ENCODE results near the gene CHIC2.
A peak's percentile ranks its signal among the peaks of the same experiment; 100 is the strongest.
"Not testable (repeated sequence)": the region's sequence is repeated elsewhere in the genome, so short reads cannot be mapped to it uniquely, and the experiment has no call there.

Gene CHIC2

DNA sequence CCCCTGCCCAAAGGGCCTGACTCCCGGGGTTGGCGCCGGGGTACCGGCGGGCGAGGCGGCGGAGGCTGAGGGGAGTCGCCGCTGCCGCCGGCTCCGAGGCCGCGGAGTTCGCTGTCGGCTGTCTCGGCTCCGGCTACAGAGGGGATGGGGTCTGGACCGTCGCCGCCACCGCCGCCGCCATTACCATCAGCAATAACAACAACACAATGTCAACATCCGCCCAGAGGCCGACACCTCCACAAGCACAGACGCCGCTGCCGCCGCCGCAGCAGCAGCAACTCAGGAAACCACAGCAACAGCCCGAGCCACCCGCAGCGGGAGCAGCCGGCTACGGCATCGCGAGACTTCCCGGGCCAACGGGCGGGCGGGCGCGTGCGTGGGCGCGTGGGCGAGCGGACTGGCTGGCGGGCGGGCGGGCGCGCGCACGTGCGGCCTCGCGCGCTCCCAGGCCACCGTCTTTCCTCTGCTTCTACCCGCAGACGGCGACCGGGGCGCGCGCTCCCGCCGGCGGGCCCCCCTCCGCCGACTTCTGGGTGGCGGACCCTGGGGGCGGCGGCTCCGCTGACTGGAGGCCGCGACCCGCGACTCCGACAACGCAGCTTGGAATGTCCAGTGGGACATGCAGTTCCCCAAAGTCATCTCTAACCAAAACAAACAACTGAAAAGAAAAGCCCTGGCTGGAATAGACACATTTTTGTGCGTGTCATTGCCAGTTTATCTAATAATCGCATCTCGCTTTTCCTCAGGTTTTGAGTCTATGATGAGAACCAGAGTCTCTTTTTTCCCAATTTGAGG is at the start of gene CHIC2:
Gene CHIC2 (minus strand): TSS at position 289 of the 795 bp plus-strand sequence. CDS start 305 bp downstream, outside the sequence.
- peak; percentile 89 to 90 for DNase-seq (ENCODE audit: low read depth in 2 of 2)

DNA sequence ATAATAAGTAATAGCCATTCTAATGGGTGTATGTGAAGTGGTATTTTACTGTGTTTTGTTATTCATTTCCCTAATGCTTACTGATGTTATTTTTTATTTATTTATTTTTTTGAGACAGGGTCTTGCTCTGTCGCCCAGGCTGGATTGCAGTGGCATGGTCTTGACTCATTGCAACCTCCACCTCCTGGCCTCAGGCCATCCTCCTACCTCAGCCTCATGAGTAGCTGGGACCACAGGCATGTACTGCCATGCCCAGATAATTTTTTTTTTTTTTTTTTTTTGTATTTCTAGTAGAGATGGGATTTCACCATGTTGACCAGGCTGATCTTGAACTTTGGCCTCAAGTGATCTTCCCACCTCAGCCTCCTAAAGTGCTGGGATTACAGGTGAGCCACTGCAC is 48.8 kb upstream of the CHIC2 start:
- not testable (repeated sequence) for DNase-seq (ENCODE audit: low read depth in 2 of 2)

DNA sequence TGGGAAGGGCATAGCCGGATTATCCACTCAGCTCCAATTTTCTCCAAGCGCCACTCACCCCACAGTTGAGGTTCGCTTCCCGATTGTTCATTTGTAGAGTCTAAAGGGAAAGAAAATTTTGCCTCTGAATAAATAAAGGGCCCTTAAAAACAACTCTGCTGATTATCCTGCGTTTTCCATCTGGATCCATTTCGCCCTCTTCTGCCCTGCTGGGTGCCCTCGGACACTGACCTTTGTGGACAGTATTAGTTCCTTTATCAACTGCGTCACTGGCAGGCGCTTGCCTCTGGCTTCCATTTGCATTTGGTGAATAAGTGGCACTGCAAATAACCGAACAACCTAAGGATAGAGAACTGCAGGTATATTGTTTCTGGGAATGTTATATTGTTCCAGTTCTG is 45.6 kb upstream of the CHIC2 start:
- no peak for DNase-seq (ENCODE audit: low read depth in 2 of 2)

DNA sequence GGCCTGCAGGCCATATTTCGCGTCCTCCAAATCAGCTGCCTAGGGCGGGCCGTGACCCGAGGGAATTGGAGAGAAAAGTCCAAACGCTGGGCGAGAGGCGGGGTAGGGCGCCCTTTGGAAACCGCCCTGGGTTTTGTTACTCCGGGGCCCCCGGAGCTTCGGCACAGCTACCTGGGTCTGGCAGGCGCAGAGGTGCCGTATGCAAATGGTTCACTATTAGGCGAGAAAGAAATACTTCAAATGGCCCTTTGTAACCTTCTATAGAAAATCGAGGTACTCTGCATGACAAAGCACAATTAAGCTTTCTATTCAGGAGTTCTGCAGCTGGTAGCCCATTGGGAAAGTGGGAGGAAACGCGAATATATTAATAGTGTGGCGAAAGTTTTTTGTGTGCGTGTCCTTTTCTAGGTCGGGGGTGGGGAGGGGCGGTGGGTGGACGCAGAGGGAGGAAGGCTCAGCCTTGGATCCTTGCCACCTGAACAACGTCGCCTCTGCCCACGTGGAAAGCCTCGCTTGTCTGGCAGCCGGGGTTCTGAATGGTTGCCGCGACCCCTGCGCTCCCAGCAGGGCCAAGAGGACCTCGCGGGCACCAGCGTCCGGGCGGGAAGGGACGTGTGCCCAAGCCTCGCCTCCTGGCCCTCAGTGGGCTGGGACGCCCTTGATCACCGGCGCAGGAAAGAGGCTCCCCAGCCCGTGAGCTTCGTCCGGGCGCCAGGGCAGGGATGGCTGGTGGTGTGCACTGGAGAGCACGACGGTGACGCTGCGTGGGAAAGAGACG is 45.0 kb upstream of the CHIC2 start:
- DNase-seq (ENCODE audit: low read depth in 2 of 2) = no peak

DNA sequence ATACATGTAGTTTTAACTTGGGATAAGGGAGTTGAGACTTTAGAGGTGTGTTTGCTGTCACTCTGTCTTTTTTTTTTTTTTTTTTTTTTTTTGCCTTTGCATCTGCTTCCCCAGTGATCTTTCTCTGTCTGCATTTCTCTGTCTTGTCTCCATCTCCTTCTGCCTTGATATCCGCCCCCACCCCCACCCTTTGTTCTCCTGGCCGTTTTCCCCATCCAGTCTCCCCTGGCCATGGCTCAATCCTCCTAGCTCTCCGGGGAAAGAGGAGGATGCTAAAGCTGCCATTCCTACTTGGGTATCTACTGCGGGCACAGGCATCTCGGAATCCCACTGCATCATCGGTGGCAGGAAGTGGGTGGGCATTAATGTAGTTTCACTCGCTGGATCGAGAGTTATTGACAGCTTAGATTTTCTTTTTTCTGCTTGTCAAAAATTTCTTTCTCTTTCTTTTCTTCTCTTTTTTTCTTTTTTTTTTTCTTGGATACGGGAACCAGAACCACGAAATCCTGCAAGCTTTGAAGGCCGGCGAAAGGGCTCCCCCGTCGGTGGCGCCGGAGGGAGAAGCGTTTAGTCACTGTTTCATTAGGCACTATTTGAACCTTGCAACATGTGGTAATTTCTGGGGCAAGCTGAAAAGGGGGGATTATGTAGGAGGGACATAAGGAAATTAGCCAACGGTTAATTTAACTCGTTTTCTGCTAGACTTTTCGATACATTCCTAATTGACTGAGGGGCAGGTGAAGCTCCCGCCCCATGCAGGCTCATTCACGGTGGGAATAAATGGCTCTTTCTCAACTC is 43.7 kb upstream of the CHIC2 start:
- no peak for DNase-seq (ENCODE audit: low read depth in 2 of 2)

DNA sequence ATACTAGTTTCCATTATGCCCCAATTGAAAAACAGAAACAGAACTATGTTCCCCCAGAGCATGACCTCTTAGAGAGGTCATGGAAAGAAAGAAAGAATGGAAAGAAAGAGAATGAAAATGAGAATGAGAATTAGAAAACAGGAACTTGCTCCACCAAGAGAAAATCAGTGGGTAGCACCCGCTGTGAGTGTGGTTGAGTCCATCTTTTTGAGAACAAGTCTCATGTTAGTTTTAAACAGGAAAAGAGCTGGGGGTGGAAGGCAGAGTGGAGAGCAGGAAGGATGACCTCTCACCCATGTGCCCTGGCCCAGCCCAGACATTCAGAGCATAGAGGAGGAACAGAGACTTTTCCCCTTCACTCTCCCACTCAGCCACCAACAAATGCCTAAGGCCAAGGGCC is 40.5 kb upstream of the CHIC2 start:
- DNase-seq (ENCODE audit: low read depth in 2 of 2) = no peak

DNA sequence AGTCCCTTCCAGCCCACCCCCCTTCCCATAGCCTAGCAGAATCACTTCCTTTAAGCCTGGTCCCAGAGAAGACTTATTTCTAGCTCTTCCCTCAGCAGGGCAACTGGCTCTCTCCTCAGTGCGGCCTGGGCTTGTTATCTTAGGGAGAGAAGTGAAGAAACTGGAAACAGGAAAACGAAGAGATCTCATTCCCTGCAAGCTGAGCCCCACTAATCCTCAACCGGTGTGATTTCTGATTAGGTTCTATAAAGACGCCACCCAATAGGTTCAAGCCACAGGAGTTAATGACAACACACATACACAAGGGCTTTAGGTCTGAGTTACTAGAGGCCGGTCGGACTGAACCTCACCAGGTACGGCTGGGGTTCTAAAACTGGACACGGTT is 38.8 kb upstream of the CHIC2 start:
- no peak for DNase-seq (ENCODE audit: low read depth in 2 of 2)

DNA sequence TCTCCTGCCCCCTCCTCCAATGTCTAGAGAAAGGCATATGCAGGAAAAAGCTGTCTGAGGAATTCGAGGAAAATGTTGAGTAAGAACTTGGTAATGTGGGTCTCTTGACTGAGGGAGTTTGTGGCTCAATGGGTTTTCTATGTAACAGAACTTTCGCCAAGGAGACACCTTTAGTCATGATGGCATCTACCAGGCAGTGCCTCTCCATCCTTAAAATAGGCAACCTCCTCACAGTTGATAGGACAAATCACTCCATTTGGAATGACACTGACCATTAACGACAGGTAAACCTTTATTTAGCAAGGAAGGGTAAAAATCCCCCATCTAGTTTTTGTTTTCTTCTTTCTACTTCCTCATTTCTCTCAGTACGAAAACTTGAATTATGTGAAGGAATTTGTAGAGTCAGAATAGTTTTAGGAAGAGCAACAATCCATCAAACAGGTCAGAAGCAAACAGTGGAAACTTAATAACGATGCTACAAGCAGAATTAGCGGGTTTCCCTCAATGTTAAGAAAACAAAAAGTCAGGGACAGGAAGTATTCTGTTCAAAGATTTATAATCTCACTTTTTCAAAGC is 38.2 kb upstream of the CHIC2 start:
- DNase-seq (ENCODE audit: low read depth in 2 of 2) = no peak

DNA sequence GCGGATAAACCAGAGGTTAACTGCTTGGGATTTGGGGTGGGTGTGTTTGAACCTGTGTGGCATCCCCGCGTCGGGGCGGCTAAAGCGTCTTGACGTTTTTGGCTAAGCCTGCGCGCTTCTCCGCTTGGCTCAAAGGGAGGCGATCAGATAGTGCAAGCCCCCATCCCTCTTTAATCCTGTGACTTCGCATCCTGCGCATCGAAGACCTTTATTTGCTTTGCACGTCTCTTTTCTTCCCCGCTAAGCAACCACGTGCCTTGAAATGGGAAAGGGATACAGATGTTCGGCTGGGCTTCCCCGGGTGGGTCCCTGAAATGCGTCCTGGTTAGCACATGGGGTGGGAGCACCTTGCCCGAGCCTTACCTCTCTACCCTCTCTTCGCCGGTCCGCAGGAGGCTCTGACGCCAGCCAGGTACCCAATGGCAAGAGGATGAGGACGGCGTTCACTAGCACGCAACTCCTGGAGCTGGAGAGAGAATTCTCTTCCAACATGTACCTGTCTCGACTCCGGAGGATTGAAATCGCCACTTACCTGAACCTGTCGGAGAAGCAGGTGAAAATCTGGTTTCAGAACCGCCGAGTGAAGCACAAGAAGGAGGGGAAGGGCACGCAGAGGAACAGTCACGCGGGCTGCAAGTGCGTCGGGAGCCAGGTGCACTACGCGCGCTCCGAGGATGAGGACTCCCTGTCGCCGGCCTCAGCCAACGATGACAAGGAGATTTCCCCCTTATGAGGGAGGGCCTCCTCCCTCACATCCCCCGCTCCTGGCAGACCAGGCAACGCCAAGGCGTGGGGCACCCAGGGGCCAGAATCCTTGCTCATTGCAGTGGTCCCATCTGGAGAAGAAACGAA is 37.0 kb upstream of the CHIC2 start:
- no peak for DNase-seq (ENCODE audit: low read depth in 2 of 2)

DNA sequence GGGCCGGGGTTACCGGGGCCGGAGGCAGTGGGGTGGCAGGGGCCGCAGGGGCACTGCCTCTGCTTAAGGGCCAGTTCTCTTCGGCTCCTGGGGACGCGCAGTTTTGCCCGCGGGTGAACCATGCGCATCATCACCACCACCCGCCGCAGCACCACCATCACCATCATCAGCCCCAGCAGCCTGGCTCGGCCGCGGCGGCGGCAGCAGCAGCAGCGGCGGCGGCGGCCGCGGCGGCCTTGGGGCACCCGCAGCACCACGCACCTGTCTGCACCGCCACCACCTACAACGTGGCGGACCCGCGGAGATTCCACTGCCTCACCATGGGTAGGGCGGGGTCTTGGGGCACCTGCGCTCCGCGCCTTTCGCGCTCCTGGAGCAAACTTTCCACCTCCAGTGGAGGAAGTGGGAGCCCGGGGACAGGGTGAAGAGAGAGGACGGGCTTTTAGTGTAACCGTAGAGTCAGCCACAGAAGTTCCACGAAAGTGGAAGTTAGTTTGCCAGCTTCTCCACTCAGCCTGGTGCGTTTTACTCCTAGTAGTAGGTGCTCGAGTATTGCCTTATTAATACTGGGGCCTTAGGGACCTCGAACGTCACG is 36.3 kb upstream of the CHIC2 start:
- no peak for DNase-seq (ENCODE audit: low read depth in 2 of 2)

DNA sequence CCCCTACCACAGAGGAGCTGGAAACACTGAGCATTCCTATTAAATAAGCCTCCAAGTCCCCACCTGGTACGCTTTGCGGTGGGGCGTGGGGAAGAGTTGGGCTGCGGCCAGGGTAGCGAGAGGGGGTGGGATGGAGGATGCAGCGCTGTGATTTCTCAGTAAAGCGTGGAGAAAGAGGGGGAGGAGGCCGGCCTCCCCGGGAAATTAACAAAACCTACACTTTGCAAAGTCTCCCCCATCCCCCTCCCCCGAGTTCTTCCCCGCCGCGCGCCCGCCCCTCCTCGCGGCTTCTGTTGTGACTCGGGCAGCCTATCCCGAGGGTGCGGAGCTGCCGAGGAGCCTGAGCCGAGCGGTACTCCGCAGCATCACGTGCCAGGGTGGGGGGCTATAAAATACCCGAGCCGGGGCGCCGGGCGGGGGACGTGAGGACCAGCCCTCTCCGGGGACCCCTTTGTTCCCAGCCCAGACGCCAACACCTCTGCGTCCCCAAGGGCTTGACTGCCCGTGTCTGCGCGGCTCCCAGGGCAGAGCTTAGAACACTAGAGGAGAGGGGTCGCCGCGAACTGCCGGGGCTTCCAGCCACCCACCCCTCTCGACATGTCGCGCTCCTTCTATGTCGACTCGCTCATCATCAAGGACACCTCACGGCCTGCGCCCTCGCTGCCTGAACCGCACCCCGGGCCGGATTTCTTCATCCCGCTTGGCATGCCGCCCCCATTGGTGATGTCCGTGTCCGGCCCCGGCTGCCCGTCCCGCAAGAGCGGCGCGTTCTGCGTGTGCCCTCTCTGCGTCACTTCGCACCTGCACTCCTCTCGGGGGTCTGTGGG is 35.6 kb upstream of the CHIC2 start, which contains the start of gene GSX2:
Gene GSX2 (plus strand): TSS at position 416 of the 827 bp plus-strand sequence. CDS start 182 bp downstream, at position 598.
- no peak for DNase-seq (ENCODE audit: low read depth in 2 of 2)

DNA sequence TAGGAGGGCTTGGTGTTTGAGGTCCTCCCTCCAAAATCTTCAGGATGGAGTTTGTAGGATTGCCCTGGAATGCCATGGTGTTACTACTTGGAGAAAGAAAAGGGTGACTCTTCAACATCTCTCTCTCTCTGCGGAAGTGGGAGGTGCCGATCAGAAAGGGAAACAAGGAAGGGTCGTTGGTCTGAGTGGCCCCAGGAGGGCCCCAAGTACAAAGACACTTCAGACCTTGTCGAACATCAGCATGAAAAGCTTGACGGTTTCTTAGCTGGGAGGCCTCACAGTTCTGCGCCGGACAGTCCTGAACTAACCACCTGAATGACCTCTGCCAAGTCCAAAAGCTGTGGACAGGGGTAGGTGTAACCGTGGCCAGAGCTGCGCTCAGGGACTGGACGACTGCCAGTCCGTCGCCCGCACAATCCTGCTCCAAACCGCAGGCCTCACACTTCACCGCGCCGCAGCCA is 34.9 kb upstream of the CHIC2 start:
- DNase-seq (ENCODE audit: low read depth in 2 of 2) = no peak

DNA sequence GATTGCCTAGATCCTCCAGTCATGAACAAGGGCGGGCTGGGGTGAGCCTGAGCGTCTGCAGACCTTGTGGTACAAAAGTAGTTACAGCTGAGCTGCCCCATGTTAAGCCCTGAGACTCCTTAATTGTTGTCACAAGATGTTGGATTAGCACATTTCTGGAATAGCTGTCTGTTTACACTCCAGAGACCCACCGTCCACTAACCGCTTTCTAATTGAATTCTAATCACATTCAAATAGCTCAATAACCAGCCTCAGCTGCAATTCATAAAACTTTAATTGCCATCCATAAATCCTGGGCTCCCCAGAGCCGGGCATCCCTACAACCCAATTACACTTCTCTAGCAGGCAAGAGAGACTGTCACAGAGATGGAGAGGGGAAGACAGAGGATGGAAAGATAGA is 34.0 kb upstream of the CHIC2 start:
- DNase-seq (ENCODE audit: low read depth in 2 of 2) = peak; percentile 54 to 58

DNA sequence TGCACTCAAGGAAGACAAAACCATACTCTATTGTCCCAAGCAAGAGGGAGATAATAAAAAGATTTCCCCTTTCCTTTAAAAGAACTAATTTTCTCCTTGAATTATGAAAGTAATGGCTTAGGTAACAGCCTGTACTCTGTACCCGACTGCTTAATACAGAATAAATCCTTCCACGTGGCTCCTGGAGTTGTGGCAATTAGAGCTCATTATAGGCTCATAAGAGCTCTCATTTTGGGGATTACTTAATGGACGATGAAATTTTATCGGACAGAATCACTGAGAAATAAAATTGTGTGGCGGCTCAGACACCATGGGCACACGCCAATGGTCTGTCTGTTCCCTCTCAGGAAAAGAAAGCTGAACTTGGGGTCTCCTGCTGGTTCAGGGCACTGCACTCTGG is 32.7 kb upstream of the CHIC2 start:
- no peak for DNase-seq (ENCODE audit: low read depth in 2 of 2)

DNA sequence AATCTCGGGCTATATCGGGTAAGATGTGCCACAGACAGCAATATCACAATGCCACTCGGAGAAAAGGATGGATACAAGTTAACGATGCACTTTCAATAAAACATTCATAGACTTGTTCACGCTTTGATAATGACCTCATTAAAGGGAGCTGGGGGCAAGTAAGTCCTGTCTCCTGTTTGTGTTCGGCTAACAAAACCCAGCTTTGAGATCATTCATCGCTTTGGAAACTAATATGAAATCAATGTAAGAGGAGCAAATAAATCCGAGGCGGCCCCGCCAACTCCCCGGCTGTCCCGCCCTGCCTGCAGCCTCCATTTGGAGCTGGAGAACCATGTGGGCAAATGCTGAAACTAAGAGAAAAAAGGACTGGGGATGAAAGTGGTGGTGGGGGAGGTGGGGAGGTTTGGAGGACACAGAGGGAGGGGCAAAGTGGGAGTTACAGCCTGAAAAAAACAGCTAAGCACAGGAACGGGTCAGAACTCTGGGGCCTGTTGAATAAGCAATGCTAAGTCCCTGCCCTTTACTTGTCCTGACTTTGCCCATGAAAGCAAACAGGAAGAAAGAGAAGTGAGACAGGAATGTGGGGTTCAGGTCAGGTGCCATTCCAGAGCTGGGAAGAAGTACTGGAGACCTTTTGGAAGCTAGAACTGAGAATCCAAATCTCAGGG is 32.0 kb upstream of the CHIC2 start:
- DNase-seq (ENCODE audit: low read depth in 2 of 2) = no peak

DNA sequence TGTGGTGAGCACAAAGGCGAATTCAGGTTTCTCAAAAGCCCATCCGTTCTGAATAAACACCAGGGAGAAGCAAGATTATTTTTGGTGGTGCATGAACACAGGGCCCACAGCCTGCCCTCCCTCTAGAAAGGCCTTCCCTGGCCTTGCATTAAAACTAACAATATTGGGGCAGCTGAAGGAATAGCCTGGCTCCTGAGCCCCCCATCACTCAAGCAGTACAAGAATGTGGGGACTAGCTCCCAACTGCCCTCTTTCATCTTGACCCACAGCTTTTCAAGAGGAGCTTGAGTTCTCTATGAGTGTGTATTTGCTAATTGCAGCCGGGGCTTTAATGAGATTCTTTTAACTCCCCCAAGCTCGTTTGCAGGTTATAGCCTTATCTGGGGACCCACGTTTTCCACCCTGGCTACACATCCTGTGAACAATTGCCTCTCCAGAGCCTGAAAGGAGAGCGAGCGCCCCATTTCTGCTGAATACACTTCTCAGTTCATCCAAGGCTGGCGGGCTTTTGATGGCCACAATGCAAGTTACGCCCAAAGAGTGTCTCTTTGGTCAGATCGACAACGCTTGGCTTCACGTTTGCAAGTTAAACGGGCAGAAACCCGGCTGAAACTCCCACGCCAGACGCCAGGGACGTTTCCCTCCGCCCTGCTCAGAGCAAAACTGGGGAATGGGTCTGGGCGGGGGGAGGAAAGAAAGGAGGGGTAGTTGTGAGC is 30.9 kb upstream of the CHIC2 start:
- no peak for DNase-seq (ENCODE audit: low read depth in 2 of 2)

DNA sequence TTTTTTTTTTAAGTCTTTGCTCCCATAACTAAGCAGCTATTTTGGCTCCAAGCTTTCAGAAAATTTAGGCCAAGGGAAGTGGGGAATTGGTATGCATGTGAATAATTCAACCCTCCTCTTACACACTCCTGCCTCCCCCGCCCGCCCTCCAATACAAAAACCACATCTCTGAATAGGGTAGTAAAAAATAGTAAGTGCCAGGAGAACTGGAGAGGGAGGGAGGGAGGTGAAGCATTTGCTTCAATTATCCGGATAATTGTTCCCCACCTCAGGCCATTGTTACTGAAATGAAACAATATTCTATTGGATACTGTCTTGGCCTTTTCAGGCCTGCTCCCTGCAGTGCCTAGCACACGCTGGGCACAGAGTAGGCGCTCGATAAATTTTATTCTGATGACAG is 30.0 kb upstream of the CHIC2 start:
- no peak for DNase-seq (ENCODE audit: low read depth in 2 of 2)

Measured in fibroblast of skin of left quadriceps (primary cell).